Mammary epithelial cell (primary cell): Measurements from ENCODE around the gene KRTAP3-2.

Experiments
- EZH2 ChIP-seq: IDR thresholded peaks from 2 replicates; pipeline ENCODE4 v1.6.1; 2012; ENCODE audit warnings: low read length, inconsistent platforms, borderline replicate concordance
- TF ChIP-seq, protein P1 (sequence below), 2 donors: IDR thresholded peaks in 1 of 2; conservative IDR thresholded peaks in 1 of 2; 2 replicates each; pipeline ENCODE4 v1.5.1; 2011 to 2012; ENCODE audit warnings: inconsistent platforms in 2 of 2, low read length in 2 of 2, mild to moderate bottlenecking in 2 of 2, control low read depth in 1 of 2, low read depth in 1 of 2; ENCODE audit not compliant: insufficient read depth in 1 of 2; ENCODE audit errors: extremely low read depth in 1 of 2

DNA sequence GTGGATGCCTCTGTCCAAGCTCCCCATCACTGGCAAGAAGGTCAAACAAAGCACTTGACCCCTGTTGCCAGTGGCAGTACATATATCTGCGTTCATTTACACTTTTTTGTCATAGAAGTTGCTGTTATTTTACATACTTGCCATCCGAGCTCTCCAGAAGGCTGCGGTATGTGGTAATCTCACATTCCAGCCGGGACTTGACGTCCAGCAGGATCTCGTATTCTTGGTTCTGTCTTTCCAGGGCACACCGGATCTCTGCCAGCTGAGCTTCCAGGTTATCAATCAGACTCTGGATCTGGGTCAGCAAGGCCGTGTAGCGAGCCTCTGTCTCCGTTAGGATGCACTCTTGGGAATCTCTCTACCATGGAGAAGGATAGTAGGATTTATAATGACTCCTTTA lies 39.6 kb downstream of the KRTAP3-2 start:
- TF ChIP-seq, protein P1, sequence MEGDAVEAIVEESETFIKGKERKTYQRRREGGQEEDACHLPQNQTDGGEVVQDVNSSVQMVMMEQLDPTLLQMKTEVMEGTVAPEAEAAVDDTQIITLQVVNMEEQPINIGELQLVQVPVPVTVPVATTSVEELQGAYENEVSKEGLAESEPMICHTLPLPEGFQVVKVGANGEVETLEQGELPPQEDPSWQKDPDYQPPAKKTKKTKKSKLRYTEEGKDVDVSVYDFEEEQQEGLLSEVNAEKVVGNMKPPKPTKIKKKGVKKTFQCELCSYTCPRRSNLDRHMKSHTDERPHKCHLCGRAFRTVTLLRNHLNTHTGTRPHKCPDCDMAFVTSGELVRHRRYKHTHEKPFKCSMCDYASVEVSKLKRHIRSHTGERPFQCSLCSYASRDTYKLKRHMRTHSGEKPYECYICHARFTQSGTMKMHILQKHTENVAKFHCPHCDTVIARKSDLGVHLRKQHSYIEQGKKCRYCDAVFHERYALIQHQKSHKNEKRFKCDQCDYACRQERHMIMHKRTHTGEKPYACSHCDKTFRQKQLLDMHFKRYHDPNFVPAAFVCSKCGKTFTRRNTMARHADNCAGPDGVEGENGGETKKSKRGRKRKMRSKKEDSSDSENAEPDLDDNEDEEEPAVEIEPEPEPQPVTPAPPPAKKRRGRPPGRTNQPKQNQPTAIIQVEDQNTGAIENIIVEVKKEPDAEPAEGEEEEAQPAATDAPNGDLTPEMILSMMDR (conservative IDR thresholded peaks at IDR 0.05 in 1 of 2, IDR thresholded peaks at IDR 0.05 in 1 of 2; ENCODE audit: extremely low read depth in 1 of 2, insufficient read depth in 1 of 2, low read depth in 1 of 2, low read length in 2 of 2) = no peak
- no peak for TF ChIP-seq EZH2
